COLO668 (cell line): Measurements from ENCODE around the gene ICE2.

Experiments
- DNase-seq: peaks from one replicate; lab custom pipeline; 2025; ENCODE audit not compliant: unreplicated experiment; lab: John Stamatoyannopoulos, UW

ICE2 gene

GRCh38 chr15:60494108-60494507 is 15.2 kb upstream of the ICE2 start:
- DNase-seq = no peak

DNA sequence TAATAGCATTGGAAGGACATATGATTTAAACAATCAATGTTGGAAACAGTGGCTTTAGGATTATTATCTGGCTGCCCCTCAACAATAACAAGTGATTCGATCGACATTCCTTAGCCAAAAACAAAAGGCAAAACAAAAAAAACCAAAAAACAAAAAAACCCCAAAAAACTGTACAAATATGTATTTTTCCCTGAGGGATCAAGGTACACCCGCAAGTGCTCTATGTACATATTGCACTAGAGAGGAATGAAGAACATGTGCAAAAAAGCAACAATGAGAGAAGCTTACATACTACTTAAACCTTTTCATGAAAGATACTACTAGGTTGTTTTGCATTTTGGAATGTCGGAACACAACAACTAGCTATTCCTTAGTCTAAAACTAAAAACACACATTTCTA is 14.2 kb upstream of the ICE2 start:
- DNase-seq = no peak

- DNase-seq = no peak
Measured at GRCh38 chr15:60486742-60487141, 7.8 kb upstream of the ICE2 start.

- DNase-seq = no peak
Measured at GRCh38 chr15:60485365-60486055, 6.6 kb upstream of the ICE2 start.

GRCh38 chr15:60483042-60483441 is 4.1 kb upstream of the ICE2 start:
- DNase-seq = no peak

DNA sequence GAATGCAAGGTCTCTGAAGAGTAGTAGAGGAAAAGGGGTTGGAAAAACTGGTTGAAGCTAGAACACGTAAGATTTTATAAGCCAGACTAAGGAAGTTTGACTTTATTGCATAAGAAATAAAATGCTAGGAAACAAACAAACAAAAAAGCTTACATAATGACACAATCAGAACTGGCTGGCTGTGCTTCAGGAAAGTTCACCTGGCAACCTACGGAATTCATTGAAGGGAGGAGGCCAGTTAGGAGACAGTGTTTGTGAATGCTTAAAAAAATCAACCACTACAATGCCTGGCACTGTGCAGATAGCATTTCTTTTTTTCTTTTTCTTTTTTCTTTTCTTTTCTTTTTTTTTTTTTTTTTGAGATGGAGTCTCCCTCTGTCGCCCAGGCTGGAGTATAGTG is 1.9 kb upstream of the ICE2 start:
- DNase-seq = no peak

DNA sequence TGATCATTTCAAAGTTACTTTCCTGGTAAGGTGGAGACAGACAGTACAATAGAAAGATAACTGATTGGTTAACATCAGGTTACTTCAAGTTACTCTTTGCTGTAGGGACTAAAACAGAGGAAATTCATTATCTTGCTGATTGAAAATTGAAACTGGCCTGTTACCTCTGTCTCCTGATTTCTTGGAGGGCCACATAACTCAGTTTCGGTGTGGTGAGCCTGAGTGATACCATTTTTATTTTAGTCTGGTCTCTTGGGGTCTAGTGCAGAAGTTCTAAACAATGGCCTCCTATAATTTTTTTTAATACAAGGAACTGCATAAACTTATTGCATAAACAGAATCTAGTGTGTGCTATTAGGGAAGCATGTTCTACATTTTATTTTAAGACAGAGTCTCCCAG is 1.2 kb upstream of the ICE2 start:
- DNase-seq = no peak

DNA sequence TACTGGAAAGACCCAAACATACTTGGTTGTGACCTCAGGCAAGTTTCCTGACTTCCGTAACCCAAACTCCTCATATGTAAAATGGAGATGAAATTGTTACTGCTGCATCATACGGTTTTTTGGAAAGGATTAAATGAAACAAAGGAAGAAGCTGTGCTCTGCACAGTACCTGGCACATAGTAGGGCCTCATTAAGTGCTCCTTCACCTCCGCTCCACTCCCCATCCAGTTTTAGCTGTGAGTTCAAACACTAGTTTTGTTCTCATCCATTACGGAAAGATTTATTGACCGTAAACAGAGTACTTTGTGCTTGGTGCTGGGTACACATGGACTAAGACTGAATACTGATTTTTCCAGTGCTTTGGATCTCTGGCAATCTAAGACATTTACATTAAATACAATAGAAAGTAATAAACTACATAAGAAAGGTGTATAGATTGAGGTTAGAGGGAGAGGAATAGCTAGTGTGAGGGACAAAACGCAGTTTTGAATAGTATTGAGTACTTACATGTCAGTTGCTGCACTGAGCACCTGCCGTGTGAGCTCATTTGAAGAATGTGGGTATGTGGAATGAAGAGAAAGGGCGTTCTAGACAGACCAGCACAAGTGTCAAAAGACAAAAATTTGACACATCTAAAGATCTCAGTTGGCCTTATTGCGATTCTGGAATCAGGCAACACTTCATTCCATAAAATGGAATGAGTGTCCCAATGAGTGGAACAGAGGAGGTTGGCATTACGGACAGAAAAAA is 594 bp upstream of the ICE2 start:
- DNase-seq = peak; percentile 18

DNA sequence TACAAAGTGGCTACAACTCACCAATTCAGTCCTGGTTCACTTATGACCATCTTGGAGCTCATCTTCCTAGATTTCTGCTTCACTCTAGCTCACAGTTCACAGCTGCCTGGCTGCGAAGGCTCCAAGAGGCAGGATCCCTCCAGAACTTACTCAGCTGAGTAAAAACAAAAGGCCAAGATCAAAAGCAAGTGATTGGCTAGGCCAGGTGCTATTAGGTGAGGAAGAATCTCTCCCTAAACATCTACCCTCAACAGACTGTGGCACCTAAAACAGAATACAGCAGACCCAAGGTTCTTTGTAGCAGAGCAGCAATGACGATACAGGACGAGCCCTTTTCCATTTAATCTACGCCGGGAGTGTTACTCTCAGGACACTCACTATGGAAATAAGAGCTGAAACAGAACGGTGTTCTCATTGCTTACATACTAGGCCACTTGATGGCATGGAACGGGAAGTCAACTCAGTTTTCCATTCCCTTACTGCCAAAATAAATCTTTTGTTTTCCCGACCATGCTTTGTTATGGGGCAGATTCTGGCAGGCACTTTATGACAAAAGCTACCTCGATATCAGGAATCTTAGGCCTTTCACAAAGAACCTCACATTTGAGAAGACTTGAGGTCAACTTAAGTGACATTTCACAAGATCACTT is 901 bp downstream of the ICE2 start:
- peak; percentile 29 for DNase-seq

DNA sequence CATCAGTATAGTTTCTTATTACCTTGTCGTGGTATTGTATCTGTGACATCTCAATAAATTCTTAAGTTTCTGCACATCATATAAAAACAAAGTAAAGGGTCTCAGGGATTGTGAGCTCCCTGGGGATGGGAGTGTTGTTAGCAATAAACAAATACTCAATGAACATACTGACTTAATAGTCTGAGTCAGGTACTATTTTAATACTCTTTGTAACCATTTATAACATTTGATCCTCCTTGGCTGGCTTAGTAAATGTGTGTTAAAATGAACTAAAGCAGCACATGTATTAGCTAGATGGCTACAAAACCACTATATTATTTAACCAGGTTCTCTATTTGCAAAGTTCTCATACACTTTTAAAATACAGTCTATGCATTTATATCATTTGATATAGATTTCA is 1.8 kb downstream of the ICE2 start:
- DNase-seq = no peak

GRCh38 chr15:60476713-60477112 is 2.2 kb downstream of the ICE2 start:
- no peak for DNase-seq

- DNase-seq = no peak
Measured at GRCh38 chr15:60473135-60473534, 5.8 kb downstream of the ICE2 start.

- no peak for DNase-seq
Measured at GRCh38 chr15:60471314-60471713, 7.6 kb downstream of the ICE2 start.

GRCh38 chr15:60469893-60470641 is 8.9 kb downstream of the ICE2 start:
- DNase-seq = no peak

DNA sequence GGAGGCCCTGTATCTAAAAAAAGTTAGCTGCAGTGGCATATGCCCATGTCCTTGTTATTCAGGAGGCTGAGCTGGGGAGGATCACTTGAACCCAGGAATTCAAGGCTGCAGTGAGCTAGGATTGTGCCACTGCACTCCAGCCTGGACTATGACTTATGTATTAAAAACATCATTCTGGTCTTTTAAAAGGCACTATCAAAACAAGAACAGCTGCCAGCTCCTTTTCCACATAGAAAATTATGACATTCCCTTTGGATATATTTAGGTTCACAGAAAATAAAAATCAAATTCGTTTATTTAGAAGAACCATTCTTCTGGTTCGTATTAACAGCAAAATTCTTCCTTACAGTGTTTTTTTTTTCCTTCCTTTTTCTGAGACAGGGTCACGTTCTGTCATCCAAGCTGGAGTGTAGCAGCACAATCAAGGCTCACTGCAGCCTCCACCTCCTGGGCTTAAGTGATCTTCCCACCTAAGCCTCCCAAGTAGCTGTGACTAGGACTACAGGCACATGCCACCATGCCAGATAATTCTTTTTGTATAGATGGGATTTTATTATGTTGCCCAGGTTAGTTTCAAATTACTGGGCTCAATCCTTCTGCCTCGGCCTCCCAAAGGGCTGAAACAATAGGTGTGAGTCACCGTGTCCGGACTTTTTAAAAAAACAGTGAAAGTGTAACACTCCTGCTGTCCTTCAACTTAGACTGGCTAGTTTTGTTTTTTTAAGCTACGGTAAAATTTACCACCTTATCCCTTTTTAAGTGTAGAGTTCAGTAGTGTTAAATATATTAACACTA is 13.9 kb downstream of the ICE2 start:
- DNase-seq = no peak

DNA sequence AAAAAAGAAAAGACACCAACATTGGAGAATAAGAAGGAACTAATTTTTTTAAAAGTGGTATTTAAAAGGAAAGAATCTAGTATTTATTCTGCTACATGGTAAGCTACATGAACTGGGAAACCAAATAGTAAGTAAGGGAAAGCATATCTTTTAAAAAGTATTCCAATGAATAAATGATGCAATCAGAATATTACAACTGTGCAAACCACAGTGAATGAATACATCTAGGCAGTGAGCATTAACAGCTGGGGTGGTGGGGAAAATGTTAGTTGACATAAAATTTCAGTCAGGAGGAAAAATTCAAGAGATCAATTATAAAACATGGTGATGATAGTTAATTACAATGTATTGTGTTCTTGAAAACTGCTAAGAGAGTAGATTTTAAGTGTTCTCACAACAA is 16.9 kb downstream of the ICE2 start:
- no peak for DNase-seq

DNA sequence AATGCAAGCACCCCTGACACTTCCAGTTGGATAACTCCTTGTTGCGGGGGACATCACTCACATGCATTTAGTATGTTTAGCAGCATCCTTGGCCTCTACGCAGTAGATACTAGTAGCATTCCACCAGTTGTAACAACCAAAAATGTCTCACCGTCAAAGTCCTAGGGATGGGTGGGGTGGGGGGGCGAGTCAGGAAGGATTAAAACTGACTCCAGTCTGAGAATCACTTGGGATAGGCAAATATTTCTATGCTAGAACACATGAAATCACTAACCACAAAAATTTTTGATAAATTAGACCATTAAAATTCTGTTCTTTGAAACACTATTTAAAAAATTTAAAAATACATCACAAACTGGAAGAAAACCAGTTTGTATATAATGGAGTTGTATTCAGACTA is 18.0 kb downstream of the ICE2 start:
- no peak for DNase-seq

- no peak for DNase-seq
Measured at GRCh38 chr15:60458721-60459120, 20.2 kb downstream of the ICE2 start.

DNA sequence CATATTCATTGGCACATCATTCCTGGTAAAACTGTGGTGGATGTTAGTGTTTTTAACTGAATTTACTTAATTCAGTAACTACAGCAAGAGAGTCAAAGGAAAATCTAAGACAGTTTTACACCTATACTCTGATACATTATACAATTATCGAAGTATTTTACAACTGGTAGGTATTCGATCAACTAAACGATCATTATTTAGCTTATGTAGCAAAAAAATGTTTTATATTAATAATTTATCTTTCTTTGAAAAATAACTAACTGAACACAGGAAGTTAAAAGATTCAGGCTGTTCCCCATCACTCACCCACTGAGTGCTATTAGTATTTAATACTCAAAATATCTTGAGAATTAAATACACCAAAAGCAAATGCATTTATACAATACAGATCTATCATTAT is 21.0 kb downstream of the ICE2 start:
- DNase-seq = no peak

- no peak for DNase-seq
Measured at GRCh38 chr15:60454824-60455223, 24.1 kb downstream of the ICE2 start.
